HepG2 (cell line): ENCODE results near the gene ROCK1. TPM values are rescaled to one million over a fixed set of nuclear protein-coding genes. Genes with fewer than 3 reads are reported as not detected.

Source experiments
- ATAC-seq: fragments of 200-7000 bp; cut with Tn5 transposase; 3 replicates; pipeline ENCODE4 v1.9.1; 2020; ENCODE audit warnings: mild to moderate bottlenecking, moderate library complexity
- BruUV-seq: library from RNA; stranded (reverse); fragments of 400-500 nt; replicated peaks from 2 replicates; lab custom pipeline; 2021; lab: Mats Ljungman, UMichigan
- CTCF ChIA-PET: fragments of 300-600 bp; formaldehyde crosslinking; extraction: SDS; loops from one replicate; lab custom pipeline; 2021; ENCODE audit warnings: low total read pairs, inconsistent platforms, low intra/inter-chr PET ratio; lab: Yijun Ruan, JAX
- POLR2A ChIA-PET: fragments of 350-600 bp; sonication (Branson Sonifier 250); formaldehyde crosslinking; loops from one replicate; lab custom pipeline; 2020; ENCODE audit warnings: antibody characterized with exemption, inconsistent platforms; lab: Yijun Ruan, JAX
- DNase-seq: peaks from one replicate; pipeline ENCODE4 v3.0.0-alpha.2; 2015; ENCODE audit warnings: low spot score
- FAIRE-seq: peaks from 3 replicates; lab custom pipeline; 2011; peaks lifted over from hg19 to GRCh38; lab: Jason Lieb, UNC
- H2AFZ ChIP-seq: one replicate; pipeline ENCODE4 v1.6.1; 2011; ENCODE audit warnings: low read length, inconsistent platforms
- H3K27ac ChIP-seq: fragments of 300-600 bp; 3 replicates; pipeline ENCODE4 v1.8.0; 2011; ENCODE audit warnings: mixed run types, mild to moderate bottlenecking, mixed read lengths, low read length, inconsistent platforms; ENCODE audit not compliant: insufficient read depth; ENCODE audit errors: extremely low read length
- H3K27me3 ChIP-seq, 2 experiments: fragments of 200-600 bp in 1 of 2; 2 replicates in 1 of 2; 3 replicates in 1 of 2; pipeline versions ENCODE4 v1.6.0 to v1.8.0; 2011; ENCODE audit warnings: low read length in 2 of 2, mild to moderate bottlenecking in 2 of 2, moderate library complexity in 2 of 2, inconsistent platforms in 1 of 2; ENCODE audit not compliant: insufficient read depth in 2 of 2, control insufficient read depth in 1 of 2
- H3K36me3 ChIP-seq, 2 experiments: fragments of 200-600 bp in 1 of 2; replicated peaks in 1 of 2; 2 replicates in 1 of 2; 3 replicates in 1 of 2; pipeline versions ENCODE4 v1.5.1 to v1.8.0; 2011; ENCODE audit warnings: low read length in 2 of 2, inconsistent platforms in 1 of 2; ENCODE audit not compliant: insufficient read depth in 2 of 2, control insufficient read depth in 1 of 2
- H3K4me1 ChIP-seq: 2 replicates; pipeline ENCODE4 v1.5.1; 2012; ENCODE audit warnings: low read length, inconsistent platforms; ENCODE audit not compliant: insufficient read depth
- H3K4me2 ChIP-seq: 2 replicates; pipeline ENCODE4 v1.6.0; 2011; ENCODE audit warnings: low read depth, low read length, inconsistent platforms
- H3K4me3 ChIP-seq, 3 experiments: fragments of 200-600 bp in 1 of 3; sonication (generic), shearing (Covaris generic) in 1 of 3; replicated peaks in 1 of 3; 2 replicates each; pipeline ENCODE4 v1.5.1; 2011 to 2016; ENCODE audit warnings: low read length in 3 of 3, inconsistent platforms in 2 of 3, low read depth in 2 of 3, mild to moderate bottlenecking in 2 of 3, control low read depth in 1 of 3, mixed read lengths in 1 of 3; ENCODE audit not compliant: insufficient read depth in 1 of 3
- H3K79me2 ChIP-seq: one replicate; pipeline ENCODE4 v1.6.1; 2011; ENCODE audit warnings: low read length, inconsistent platforms; ENCODE audit not compliant: insufficient read depth
- H3K9ac ChIP-seq: 2 replicates; pipeline ENCODE4 v1.6.0; 2011; ENCODE audit warnings: mild to moderate bottlenecking, low read depth, low read length, inconsistent platforms; ENCODE audit not compliant: insufficient read depth
- H3K9me3 ChIP-seq: 2 replicates; pipeline ENCODE4 v1.5.1; 2012; ENCODE audit warnings: mild to moderate bottlenecking, low read length
- H4K20me1 ChIP-seq: 2 replicates; pipeline ENCODE4 v1.6.0; 2011; ENCODE audit warnings: inconsistent platforms, mild to moderate bottlenecking, low read length, moderate library complexity; ENCODE audit not compliant: insufficient read depth
- AGO2 ChIP-seq: fragments of 200-400 bp; formaldehyde crosslinking; optimal IDR thresholded peaks from 2 replicates; pipeline ENCODE3; 2017; ENCODE audit warnings: mild to moderate bottlenecking, low read depth, low read length, moderate library complexity
- CC2D1A ChIP-seq: sonication (generic); formaldehyde crosslinking; IDR thresholded peaks from 2 replicates; pipeline ENCODE4 v1.8.1; 2023; ENCODE audit warnings: mild to moderate bottlenecking, missing genetic modification reagents
- CHCHD3 ChIP-seq: sonication (generic); formaldehyde crosslinking; IDR thresholded peaks from 2 replicates; pipeline ENCODE4 v1.8.0; 2022; ENCODE audit warnings: mild to moderate bottlenecking, missing genetic modification reagents, moderate library complexity
- GPBP1L1 ChIP-seq: sonication (generic); formaldehyde crosslinking; IDR thresholded peaks from 2 replicates; pipeline ENCODE4 v1.5.0; 2020; ENCODE audit warnings: mild to moderate bottlenecking, missing genetic modification reagents
- MEF2D ChIP-seq: sonication (generic); formaldehyde crosslinking; IDR thresholded peaks from 2 replicates; pipeline ENCODE4 v1.5.1; 2020; ENCODE audit warnings: mild to moderate bottlenecking, missing genetic modification reagents
- MTF1 ChIP-seq: sonication (generic); formaldehyde crosslinking; IDR thresholded peaks from 2 replicates; pipeline ENCODE4 v1.5.0; 2020; ENCODE audit warnings: missing genetic modification reagents
- NFRKB ChIP-seq: fragments of 450-650 bp; IDR thresholded peaks from 2 replicates; pipeline ENCODE4 v1.6.1; 2017
- POLR2AphosphoS2 ChIP-seq: IDR thresholded peaks from 2 replicates; pipeline ENCODE4 v1.6.1; 2011; ENCODE audit warnings: low read depth, low read length, improper control_type of control experiment
- RXRA ChIP-seq: sonication (generic); formaldehyde crosslinking; IDR thresholded peaks from 2 replicates; pipeline ENCODE4 v1.5.1; 2020; ENCODE audit warnings: missing genetic modification reagents
- TBX3 ChIP-seq: fragments of 450-650 bp; IDR thresholded peaks from 2 replicates; pipeline ENCODE4 v1.6.1; 2017; ENCODE audit warnings: antibody characterized with exemption, mild to moderate bottlenecking, inconsistent platforms, borderline replicate concordance
- TEAD2 ChIP-seq: sonication (generic); formaldehyde crosslinking; IDR thresholded peaks from 2 replicates; pipeline ENCODE4 v1.9.0; 2021; ENCODE audit warnings: missing genetic modification reagents
- THAP8 ChIP-seq: sonication (generic); formaldehyde crosslinking; IDR thresholded peaks from 2 replicates; pipeline ENCODE4 v1.5.1; 2020; ENCODE audit warnings: missing genetic modification reagents, mild to moderate bottlenecking, borderline replicate concordance
- ZBTB1 ChIP-seq: sonication (generic); formaldehyde crosslinking; IDR thresholded peaks from 2 replicates; pipeline ENCODE4 v1.4.0; 2020; ENCODE audit warnings: missing genetic modification reagents, borderline replicate concordance
- ZBTB10 ChIP-seq: sonication (generic); formaldehyde crosslinking; IDR thresholded peaks from 2 replicates; pipeline ENCODE4 v1.4.0; 2020; ENCODE audit warnings: missing genetic modification reagents, borderline replicate concordance
- ZBTB39 ChIP-seq: sonication (generic); formaldehyde crosslinking; IDR thresholded peaks from 2 replicates; pipeline ENCODE4 v1.5.0; 2020; ENCODE audit warnings: missing genetic modification reagents
- ZBTB44 ChIP-seq: sonication (generic); formaldehyde crosslinking; IDR thresholded peaks from 2 replicates; pipeline ENCODE4 v1.4.0; 2020; ENCODE audit warnings: missing genetic modification reagents
- ZNF160 ChIP-seq: sonication (generic); formaldehyde crosslinking; IDR thresholded peaks from 2 replicates; pipeline ENCODE4 v1.8.0; 2022; ENCODE audit warnings: mild to moderate bottlenecking, inconsistent platforms, missing genetic modification reagents
- ZNF496 ChIP-seq: sonication (generic); formaldehyde crosslinking; IDR thresholded peaks from 2 replicates; pipeline ENCODE4 v1.8.1; 2023; ENCODE audit warnings: mild to moderate bottlenecking, moderate library complexity, missing genetic modification reagents; ENCODE audit not compliant: insufficient replicate concordance
- in situ Hi-C: cut with HindIII; loops from 2 replicates; pipeline ENCODE4 v1.10.0; 2017; ENCODE audit warnings: low pct_unique_long_range_greater_than_20kb; ENCODE audit not compliant: extremely low pct_ligation_motif_present
- intact Hi-C: fragments of 100-400 bp; cut with micrococcal nuclease; formaldehyde crosslinking; loops from one replicate; pipeline ENCODE4 v1.10.0; 2022; ENCODE audit not compliant: unreplicated experiment
- polyA plus RNA-seq, 8 experiments: library from polyadenylated mRNA; depleted of rRNA in 3 of 8; stranded (reverse) in 7 of 8; unstranded in 1 of 8; fragments of >200 nt; fragmentation: Illumina TruSeq in 4 of 8; extraction: Trizol in 4 of 8; gene quantifications; 2 replicates each; pipeline versions ENCODE4 v1.2.1 to v1.2.3, GENCODE V29; 2011 to 2016; ENCODE audit warnings: low read depth in 4 of 8, missing spikeins in 1 of 8, mixed read lengths in 1 of 8; ENCODE audit not compliant: insufficient read depth in 1 of 8
- total RNA-seq, 5 experiments: library from RNA; depleted of rRNA; stranded (reverse); fragments of >200 nt; fragmentation: Illumina TruSeq; extraction: Trizol; gene quantifications; 2 replicates each; pipeline ENCODE4 v1.2.3, GENCODE V29; 2016; ENCODE audit warnings: low read depth in 1 of 5

Gene ROCK1
- total and polyA plus RNA-seq, 2 of the 13 experiments (the other 11 are each of a cell fraction or from before 2014, with no cell fraction given) = 10.5 to 27.2 TPM

- H3K27me3 ChIP-seq = no peaks in the 10 kb centered on the region
- H3K4me1 ChIP-seq = 0 out of 2 replicates have a peak, but pooled peaks cover 8% of the 10 kb centered on the region
- in situ Hi-C loops = no loop called here
- no peaks in the 10 kb centered on the region for H3K36me3 ChIP-seq
- peaks cover 34% of the 10 kb centered on the region for H3K79me2 ChIP-seq
- no peak overlapping the region for H3K4me2 ChIP-seq
- no peak for DNase-seq
- no peak overlapping the region for H3K4me3 ChIP-seq
- ChIA-PET POLR2A (no interaction called here), CTCF (no interaction called here)
- H4K20me1 ChIP-seq = peaks cover 8% of the 10 kb centered on the region; the same call in 1 of the 2 replicates
- no TSS peak for BruUV-seq
- no peak overlapping the region for H3K9ac ChIP-seq
- H3K27ac ChIP-seq = no peak overlapping the region
- ATAC-seq = no peak
- no peak overlapping the region for H2AFZ ChIP-seq
- no peaks in the 10 kb centered on the region for H3K9me3 ChIP-seq
- no peak for FAIRE-seq
- intact Hi-C loops = no loop called here
- TF ChIP-seq TBX3 (no peak), RXRA (CRISPR knock-in tag) (no peak), ZBTB10 (CRISPR knock-in tag) (no peak), POLR2AphosphoS2 (no peak), ZBTB1 (CRISPR knock-in tag) (no peak), TEAD2 (CRISPR knock-in tag) (no peak), CC2D1A (CRISPR knock-in tag) (no peak), MTF1 (CRISPR knock-in tag) (no peak), AGO2 (no peak), ZBTB39 (CRISPR knock-in tag) (no peak), NFRKB (no peak), GPBP1L1 (CRISPR knock-in tag) (no peak), ZNF496 (CRISPR knock-in tag) (no peak), THAP8 (CRISPR knock-in tag) (no peak), ZNF160 (CRISPR knock-in tag) (no peak), MEF2D (CRISPR knock-in tag) (no peak), ZBTB44 (CRISPR knock-in tag) (no peak), CHCHD3 (CRISPR knock-in tag) (no peak)
Observed at GRCh38 chr18:21073180-21073579, 38.4 kb downstream of the ROCK1 start.
